RWPE2 (cell line): ENCODE results near the gene CARS2.
A peak's percentile ranks its signal among the peaks of the same experiment; 100 is the strongest.

Experiments used
- ATAC-seq: fragments of 200-7000 bp; cut with Tn5 transposase; 3 replicates; pipeline ENCODE4 v1.9.1; 2021; ENCODE audit warnings: low read depth
- DNase-seq: peaks from one replicate; pipeline ENCODE4 v3.0.0-alpha.2; 2020; ENCODE audit warnings: low spot score
- H3K27ac ChIP-seq: fragments of 450-650 bp; 2 replicates; pipeline ENCODE4 v1.5.1; 2017; ENCODE audit warnings: mild to moderate bottlenecking; ENCODE audit not compliant: poor library complexity, severe bottlenecking
- H3K27me3 ChIP-seq: fragments of 250-450 bp; sonication (Bioruptor Pico); 2 replicates; pipeline ENCODE4 v1.5.1; 2021; ENCODE audit warnings: mild to moderate bottlenecking, moderate library complexity; ENCODE audit not compliant: insufficient read depth, poor library complexity, severe bottlenecking
- H3K36me3 ChIP-seq: fragments of 250-450 bp; sonication (Bioruptor Pico); 2 replicates; pipeline ENCODE4 v1.5.1; 2020; ENCODE audit warnings: low read depth, mild to moderate bottlenecking, moderate library complexity
- H3K4me1 ChIP-seq: fragments of 250-450 bp; sonication (Bioruptor Pico); 2 replicates; pipeline ENCODE4 v1.5.1; 2021; ENCODE audit warnings: mild to moderate bottlenecking, moderate library complexity; ENCODE audit not compliant: insufficient read depth, poor library complexity, severe bottlenecking
- H3K4me3 ChIP-seq: fragments of 250-450 bp; sonication (Bioruptor Pico); 2 replicates; pipeline ENCODE4 v1.5.1; 2021; ENCODE audit warnings: mild to moderate bottlenecking, moderate library complexity; ENCODE audit not compliant: severe bottlenecking
- H3K9me3 ChIP-seq: fragments of 250-450 bp; sonication (Bioruptor Pico); 2 replicates; pipeline ENCODE4 v1.5.1; 2021; ENCODE audit warnings: mild to moderate bottlenecking, moderate library complexity; ENCODE audit not compliant: severe bottlenecking
- TF ChIP-seq, protein P1 (sequence below): fragments of 450-650 bp; IDR thresholded peaks from one replicate; pipeline ENCODE4 v1.5.1; 2017; ENCODE audit warnings: mild to moderate bottlenecking, moderate library complexity; ENCODE audit not compliant: poor library complexity, severe bottlenecking

Gene CARS2

DNA sequence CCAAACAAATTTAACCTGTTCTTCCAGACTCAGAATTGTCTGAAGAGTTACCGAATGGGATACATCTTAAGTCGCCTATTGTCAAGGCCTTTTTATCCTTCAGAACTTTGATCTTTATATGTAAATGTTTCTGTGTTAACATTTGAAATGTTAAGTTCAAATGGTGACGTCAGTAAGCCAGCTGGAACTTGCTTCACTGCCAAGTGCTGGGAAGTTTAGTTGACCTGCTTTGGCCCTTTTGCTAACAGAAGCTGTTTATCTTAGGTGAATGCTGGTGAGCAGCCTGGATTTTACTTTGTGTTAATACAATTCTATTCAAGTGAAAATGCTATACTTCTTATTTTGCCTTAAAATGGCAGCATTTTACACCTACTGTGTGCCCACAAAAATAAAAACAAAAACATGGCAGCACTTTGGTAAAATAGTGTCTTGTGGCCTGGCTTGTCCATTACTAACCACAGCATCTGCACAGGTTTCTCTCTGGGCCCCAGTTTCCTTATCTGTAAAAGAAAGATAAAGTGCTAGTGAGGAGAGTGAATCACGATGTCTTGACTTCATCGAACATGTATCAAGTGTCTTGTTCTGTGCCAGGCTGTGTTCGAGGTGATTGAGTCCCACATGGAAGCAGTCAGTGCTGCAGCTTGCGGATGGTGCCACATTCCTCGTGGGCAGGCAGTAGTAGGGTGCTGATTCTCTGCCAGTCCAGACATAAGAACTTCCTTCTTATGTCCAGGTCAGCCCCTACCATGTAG lies 88.4 kb downstream of the CARS2 start:
- no peak for ATAC-seq
- H3K9me3 ChIP-seq = no peaks in the 10 kb centered on the region
- H3K4me1 ChIP-seq = peaks cover 13% of the 10 kb centered on the region
- TF ChIP-seq, protein P1, sequence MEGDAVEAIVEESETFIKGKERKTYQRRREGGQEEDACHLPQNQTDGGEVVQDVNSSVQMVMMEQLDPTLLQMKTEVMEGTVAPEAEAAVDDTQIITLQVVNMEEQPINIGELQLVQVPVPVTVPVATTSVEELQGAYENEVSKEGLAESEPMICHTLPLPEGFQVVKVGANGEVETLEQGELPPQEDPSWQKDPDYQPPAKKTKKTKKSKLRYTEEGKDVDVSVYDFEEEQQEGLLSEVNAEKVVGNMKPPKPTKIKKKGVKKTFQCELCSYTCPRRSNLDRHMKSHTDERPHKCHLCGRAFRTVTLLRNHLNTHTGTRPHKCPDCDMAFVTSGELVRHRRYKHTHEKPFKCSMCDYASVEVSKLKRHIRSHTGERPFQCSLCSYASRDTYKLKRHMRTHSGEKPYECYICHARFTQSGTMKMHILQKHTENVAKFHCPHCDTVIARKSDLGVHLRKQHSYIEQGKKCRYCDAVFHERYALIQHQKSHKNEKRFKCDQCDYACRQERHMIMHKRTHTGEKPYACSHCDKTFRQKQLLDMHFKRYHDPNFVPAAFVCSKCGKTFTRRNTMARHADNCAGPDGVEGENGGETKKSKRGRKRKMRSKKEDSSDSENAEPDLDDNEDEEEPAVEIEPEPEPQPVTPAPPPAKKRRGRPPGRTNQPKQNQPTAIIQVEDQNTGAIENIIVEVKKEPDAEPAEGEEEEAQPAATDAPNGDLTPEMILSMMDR = no peak
- peaks cover 15% of the 10 kb centered on the region for H3K36me3 ChIP-seq
- H3K27ac ChIP-seq = peak overlapping the region; percentile 76
- H3K4me3 ChIP-seq = no peak overlapping the region
- H3K27me3 ChIP-seq = no peaks in the 10 kb centered on the region
- DNase-seq = no peak

DNA sequence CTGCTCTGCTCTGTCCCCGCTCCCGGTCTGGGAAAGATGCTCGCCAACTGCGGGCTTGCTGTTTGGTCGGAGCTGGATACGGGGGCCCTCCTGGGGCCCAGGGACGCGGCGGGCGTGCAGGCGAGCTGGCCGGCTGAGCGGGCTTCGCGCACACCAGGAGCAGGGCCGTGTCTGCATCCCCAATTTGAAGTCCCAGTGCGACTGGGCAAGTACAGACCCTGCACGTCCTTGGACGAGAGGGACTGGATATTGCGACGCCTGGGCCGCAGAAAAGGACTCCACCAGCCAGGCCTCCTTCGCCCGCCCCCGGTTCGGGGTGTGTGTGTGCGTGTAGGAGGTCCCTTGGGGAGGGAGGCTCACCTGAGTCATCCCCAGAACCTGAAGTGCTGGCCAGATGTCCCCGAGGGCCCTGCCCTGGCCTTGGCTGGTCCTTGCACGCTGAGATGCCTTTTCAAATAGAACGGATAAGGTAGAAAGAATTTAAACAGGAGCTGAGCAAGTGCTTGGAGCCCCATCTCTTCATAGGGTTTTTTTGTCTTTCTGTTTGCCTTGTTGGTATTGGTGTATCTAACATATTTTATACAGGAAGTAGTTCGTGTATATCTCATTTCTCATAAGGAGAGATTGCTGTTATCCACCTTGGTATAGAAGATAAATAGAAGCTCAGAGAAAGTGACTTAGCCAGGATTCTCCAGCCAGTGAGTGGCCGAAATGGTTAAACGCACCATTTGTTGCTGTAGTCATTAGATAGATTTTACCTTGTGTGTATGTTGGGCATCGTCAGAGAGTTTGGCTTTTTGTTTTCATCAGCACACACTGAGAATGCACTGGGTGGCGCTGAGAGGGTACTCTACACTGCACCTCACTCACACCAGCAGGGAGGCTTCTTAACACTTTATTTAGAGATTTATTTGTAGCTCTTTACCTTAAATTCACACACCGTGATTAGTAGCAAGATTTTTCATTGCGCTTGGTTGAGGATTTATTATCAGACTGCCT lies 89.5 kb downstream of the CARS2 start:
- peak overlapping the region; percentile 76 for H3K27ac ChIP-seq
- peak overlapping the region; percentile 56 for H3K4me3 ChIP-seq
- no peaks in the 10 kb centered on the region for H3K27me3 ChIP-seq
- TF ChIP-seq, protein P1 = no peak
- DNase-seq (no peak), ATAC-seq (peak; percentile 66)
- H3K36me3 ChIP-seq = peaks cover 11% of the 10 kb centered on the region; the same call in 1 of the 2 replicates
- H3K9me3 ChIP-seq = no peaks in the 10 kb centered on the region
- H3K4me1 ChIP-seq = peaks cover 13% of the 10 kb centered on the region

DNA sequence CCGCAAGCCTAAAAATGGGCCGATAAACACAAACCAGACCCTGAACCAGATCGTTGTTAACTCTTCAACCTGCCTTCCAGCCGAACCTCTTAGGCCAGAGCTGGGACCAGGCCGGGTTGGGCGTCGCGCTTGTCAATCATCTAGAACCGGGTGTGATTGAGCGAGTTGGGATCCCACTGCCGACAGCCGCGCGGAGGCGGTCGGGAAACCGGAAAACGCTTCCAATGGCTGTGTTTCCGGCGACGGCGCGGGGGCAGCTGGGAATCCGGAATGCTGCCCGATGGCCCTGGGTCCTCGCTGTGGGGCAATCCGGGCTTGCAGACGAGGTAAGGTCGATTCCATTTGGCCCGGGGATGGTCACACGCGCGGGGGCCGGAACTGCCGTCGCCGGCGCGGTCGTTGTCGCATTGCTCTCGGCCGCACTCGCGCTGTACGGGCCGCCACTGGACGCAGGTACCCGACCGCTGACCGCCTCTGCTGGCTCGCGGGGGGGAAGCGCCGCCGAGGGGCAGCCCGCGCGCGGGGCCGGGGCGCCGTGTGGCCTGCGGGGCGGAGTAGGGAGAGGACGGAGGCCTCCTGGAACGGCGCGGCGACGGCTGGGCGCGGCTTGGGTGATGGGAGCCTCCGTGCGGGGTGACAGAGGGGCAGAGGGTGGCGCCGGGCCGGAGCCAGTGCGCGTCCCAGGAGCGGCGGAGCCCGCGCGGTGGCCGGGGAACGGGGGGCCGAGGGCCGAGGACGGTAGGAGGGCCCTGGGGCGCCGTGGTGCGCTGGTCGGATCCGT lies 90.4 kb downstream of the CARS2 start, which contains the start of gene NAXD:
TSS of gene NAXD (plus strand) at position 224 of the 781 bp plus-strand sequence. CDS start at position 281, 57 bp downstream.
- DNase-seq = peak; percentile 92
- Histone ChIP-seq H3K36me3 (peaks cover 11% of the 10 kb centered on the region; the same call in 1 of the 2 replicates), H3K27me3 (no peaks in the 10 kb centered on the region), H3K4me3 (peak within 1 kb of the TSS; percentile 56), H3K4me1 (peaks cover 13% of the 10 kb centered on the region), H3K27ac (peak within 1 kb of the TSS; percentile 76), H3K9me3 (no peaks in the 10 kb centered on the region)
- ATAC-seq = peak; percentile 91
- TF ChIP-seq, protein P1 = no peak

DNA sequence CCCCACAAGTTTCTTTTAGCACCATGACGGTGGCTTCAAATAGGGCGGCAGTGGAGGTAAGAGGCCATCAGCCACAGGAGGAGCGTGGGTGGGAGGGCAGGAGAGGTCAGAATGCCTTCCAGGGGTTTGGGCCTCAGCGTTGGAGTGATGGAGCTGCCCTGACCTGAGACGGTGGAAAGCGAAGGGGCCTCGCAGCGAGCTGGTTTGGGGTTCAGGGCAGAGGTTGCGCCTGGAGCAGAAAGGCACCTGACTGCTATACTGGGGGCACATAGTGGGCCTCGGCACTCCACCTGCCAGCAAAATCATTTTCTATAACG lies 91.0 kb downstream of the CARS2 start:
- no peaks in the 10 kb centered on the region for H3K27me3 ChIP-seq
- TF ChIP-seq, protein P1 = no peak
- peaks cover 15% of the 10 kb centered on the region for H3K4me1 ChIP-seq
- peak overlapping the region; percentile 76 for H3K27ac ChIP-seq
- ATAC-seq = no peak
- DNase-seq = no peak
- H3K36me3 ChIP-seq = peaks cover 11% of the 10 kb centered on the region; the same call in 1 of the 2 replicates
- H3K4me3 ChIP-seq = peak overlapping the region; percentile 56
- no peaks in the 10 kb centered on the region for H3K9me3 ChIP-seq
